K562 (cell line): ENCODE results near the gene RNF222. TPM values are rescaled to one million over a fixed set of nuclear protein-coding genes. Genes with fewer than 3 reads are reported as not detected.
A peak's percentile ranks its signal among the peaks of the same experiment; 100 is the strongest.

Experiments used
- ATAC-seq: fragments of 200-7000 bp; cut with Tn5 transposase; 3 replicates; pipeline ENCODE4 v1.9.1; 2020; ENCODE audit warnings: moderate library complexity
- BruUV-seq: library from RNA; stranded (reverse); fragments of 400-500 nt; replicated peaks from 2 replicates; lab custom pipeline; 2021; lab: Mats Ljungman, UMichigan
- CTCF ChIA-PET: fragments of 300-600 bp; formaldehyde crosslinking; extraction: SDS; loops from one replicate; lab custom pipeline; 2021; ENCODE audit warnings: low intra/inter-chr PET ratio; lab: Yijun Ruan, JAX
- POLR2A ChIA-PET: fragments of 300-600, 350-650 bp; sonication (Branson Sonifier 250); formaldehyde crosslinking; extraction: SDS; loops from one replicate; lab custom pipeline; 2021; ENCODE audit warnings: antibody characterized with exemption, inconsistent platforms; lab: Yijun Ruan, JAX
- DNase-seq, 4 experiments: peaks; one replicate each; pipeline versions ENCODE4 v3.0.0 to v3.0.0-alpha.2; 2011 to 2018; ENCODE audit warnings: low spot score in 3 of 4, mixed read lengths in 3 of 4; ENCODE audit errors: extremely low read depth in 1 of 4
- FAIRE-seq: peaks from 2 replicates; lab custom pipeline; 2011; peaks lifted over from hg19 to GRCh38; lab: Jason Lieb, UNC
- H2AFZ ChIP-seq: 2 replicates; pipeline ENCODE4 v1.6.0; 2011; ENCODE audit warnings: low read depth, low read length, control low read depth, inconsistent platforms
- H3K27ac ChIP-seq: fragments of 200-600 bp; 3 replicates; pipeline ENCODE4 v1.8.0; 2011; ENCODE audit warnings: low read depth, mild to moderate bottlenecking, control low read depth, inconsistent platforms, low read length, moderate library complexity, mixed read lengths; ENCODE audit errors: extremely low read depth
- H3K27me3 ChIP-seq, 2 experiments: fragments of 300-600 bp in 1 of 2; 2 replicates in 1 of 2; 3 replicates in 1 of 2; pipeline versions ENCODE4 v1.6.0 to v1.8.0; 2011; ENCODE audit warnings: inconsistent platforms in 2 of 2, low read length in 2 of 2, mild to moderate bottlenecking in 1 of 2, mixed read lengths in 1 of 2, moderate library complexity in 1 of 2; ENCODE audit not compliant: control insufficient read depth in 2 of 2, insufficient read depth in 2 of 2
- H3K36me3 ChIP-seq: fragments of 300-600 bp; 3 replicates; pipeline ENCODE4 v1.8.0; 2011; ENCODE audit warnings: mild to moderate bottlenecking, low read length, inconsistent platforms; ENCODE audit not compliant: control insufficient read depth, insufficient read depth
- H3K4me1 ChIP-seq, 2 experiments: fragments of 200-600 bp in 1 of 2; replicated peaks in 1 of 2; 2 replicates in 1 of 2; 3 replicates in 1 of 2; pipeline versions ENCODE4 v1.5.1 to v1.8.0; 2011; ENCODE audit warnings: inconsistent platforms in 2 of 2, low read length in 2 of 2, mild to moderate bottlenecking in 1 of 2, mixed read lengths in 1 of 2, moderate library complexity in 1 of 2; ENCODE audit not compliant: control insufficient read depth in 2 of 2, insufficient read depth in 2 of 2
- H3K4me2 ChIP-seq: 2 replicates; pipeline ENCODE4 v1.6.1; 2011; ENCODE audit warnings: low read length, control low read depth, inconsistent platforms, mixed read lengths; ENCODE audit not compliant: insufficient read depth
- H3K4me3 ChIP-seq: fragments of 200-600 bp; sonication (generic), shearing (Covaris generic); 2 replicates; pipeline ENCODE4 v1.5.1; 2016; ENCODE audit warnings: control low read depth, inconsistent platforms
- H3K79me2 ChIP-seq: fragments of 200-600 bp; 3 replicates; pipeline ENCODE4 v1.8.0; 2011; ENCODE audit warnings: low read length, inconsistent platforms; ENCODE audit not compliant: control insufficient read depth, insufficient read depth
- H3K9ac ChIP-seq, 2 experiments: 2 replicates each; pipeline versions ENCODE4 v1.6.0 to v1.6.1; 2011; ENCODE audit warnings: low read depth in 2 of 2, low read length in 2 of 2, control low read depth in 1 of 2, inconsistent platforms in 1 of 2, mild to moderate bottlenecking in 1 of 2, mixed read lengths in 1 of 2; ENCODE audit not compliant: insufficient read depth in 1 of 2
- H3K9me1 ChIP-seq: one replicate; pipeline ENCODE4 v1.6.0; 2011; ENCODE audit warnings: inconsistent platforms, mild to moderate bottlenecking, low read length, moderate library complexity; ENCODE audit not compliant: control insufficient read depth, insufficient read depth
- H3K9me3 ChIP-seq: replicated peaks from 2 replicates; pipeline ENCODE4 v1.5.1; 2011; ENCODE audit warnings: low read depth, low read length, inconsistent platforms; ENCODE audit not compliant: control insufficient read depth, insufficient read depth
- H4K20me1 ChIP-seq: replicated peaks from 2 replicates; pipeline ENCODE4 v1.6.1; 2011; ENCODE audit warnings: low read length, inconsistent platforms, mixed read lengths; ENCODE audit not compliant: control insufficient read depth, insufficient read depth
- AFF1 ChIP-seq, 2 experiments: fragments of 450-650 bp; IDR thresholded peaks; 2 replicates each; pipeline ENCODE4 v1.6.1; 2018; ENCODE audit warnings: mild to moderate bottlenecking in 2 of 2, low read depth in 1 of 2; ENCODE audit not compliant: partially characterized antibody in 2 of 2
- CBX2 ChIP-seq: fragments of 200-600 bp; sonication (generic); IDR thresholded peaks from one replicate; pipeline ENCODE4 v1.6.1; 2012; ENCODE audit warnings: mild to moderate bottlenecking, low read length, inconsistent platforms; ENCODE audit not compliant: insufficient read depth, poor library complexity, severe bottlenecking
- CXXC5 ChIP-seq: fragments of 250-450 bp; sonication (Bioruptor Pico); IDR thresholded peaks from 2 replicates; pipeline ENCODE4 v1.8.0; 2022; ENCODE audit warnings: inconsistent platforms, mild to moderate bottlenecking, moderate library complexity
- E2F6 ChIP-seq, 2 experiments: IDR thresholded peaks; 2 replicates each; pipeline ENCODE4 v1.6.1; 2011; ENCODE audit warnings: borderline replicate concordance in 1 of 2, control low read depth in 1 of 2, low read depth in 1 of 2, low read length in 1 of 2, mild to moderate bottlenecking in 1 of 2, mixed read lengths in 1 of 2, moderate library complexity in 1 of 2; ENCODE audit not compliant: insufficient read depth in 1 of 2, insufficient read length in 1 of 2, poor library complexity in 1 of 2, severe bottlenecking in 1 of 2; ENCODE audit errors: extremely low read depth in 1 of 2
- HMGXB4 ChIP-seq: sonication (generic); formaldehyde crosslinking; IDR thresholded peaks from 2 replicates; pipeline ENCODE4 v1.8.1; 2023; ENCODE audit warnings: mild to moderate bottlenecking, missing genetic modification reagents
- SMAD4 ChIP-seq: fragments of 250-450 bp; sonication (Bioruptor Pico); conservative IDR thresholded peaks from 2 replicates; pipeline ENCODE4 v1.8.0; 2021; ENCODE audit warnings: inconsistent platforms, mild to moderate bottlenecking, moderate library complexity
- STAT5A ChIP-seq: IDR thresholded peaks from 2 replicates; pipeline ENCODE4 v1.6.1; 2012; ENCODE audit warnings: low read length, inconsistent platforms, borderline replicate concordance
- ZNF518B ChIP-seq: fragments of 250-450 bp; sonication (Bioruptor Pico); IDR thresholded peaks from 2 replicates; pipeline ENCODE4 v1.5.0; 2021; ENCODE audit warnings: mild to moderate bottlenecking, moderate library complexity
- ZSCAN32 ChIP-seq: fragments of 450-650 bp; formaldehyde crosslinking; IDR thresholded peaks from 2 replicates; pipeline ENCODE4 v1.4.0; 2020; ENCODE audit warnings: mild to moderate bottlenecking, moderate library complexity
- WGBS: fragments of 100-300 bp; shearing (Covaris generic); methylation state at CpG from one replicate; pipeline ENCODE4 v1.1.6; 2016; ENCODE audit warnings: low coverage, mixed read lengths; ENCODE audit not compliant: insufficient coverage; ENCODE audit errors: missing lambda C conversion rate; 5-methylcytosine and 5-hydroxymethylcytosine counted together
- in situ Hi-C: fragments of 300-500 bp; cut with MboI; formaldehyde crosslinking; loops from 4 replicates; pipeline ENCODE4 v1.15.0; 2018; ENCODE audit warnings: inconsistent platforms, mixed read lengths
- intact Hi-C: fragments of 100-400 bp; cut with micrococcal nuclease; formaldehyde crosslinking; loops from 2 replicates; pipeline ENCODE4 v1.14.2; 2022
- polyA plus RNA-seq, 8 experiments: library from polyadenylated mRNA; depleted of rRNA in 4 of 8; stranded (reverse) in 5 of 8; unstranded in 3 of 8; fragments of >200 nt; fragmentation: Nextera tagmentation in 2 of 8; fragmentation: Illumina TruSeq in 1 of 8; extraction: Ambion mirVana in 2 of 8; extraction: Trizol in 1 of 8; gene quantifications; 2 replicates each; pipeline versions ENCODE4 v1.2.1 to v1.2.3, GENCODE V29; 2011 to 2014; ENCODE audit warnings: inconsistent platforms in 1 of 8, missing spikeins in 1 of 8
- total RNA-seq, 7 experiments: library from RNA; depleted of rRNA in 6 of 7; stranded (reverse); fragments of >200 nt in 6 of 7; fragmentation: Illumina TruSeq in 2 of 7; extraction: Trizol in 2 of 7; gene quantifications; 2 replicates each; pipeline versions ENCODE4 v1.2.1 to v1.2.3, GENCODE V29; 2011 to 2021; ENCODE audit warnings: low replicate concordance in 1 of 7

The RNF222 gene
- total and polyA plus RNA-seq, 9 of the 15 experiments (the other 6 are each of a cell fraction or from before 2014, with no cell fraction given) = not detected

GRCh38 chr17:8384801-8385378 is 12.7 kb downstream of the RNF222 start:
- intact Hi-C loops (loop anchor here (5.0 to 10.0 kb wide), 2 partner anchors 48 to 160 kb away; partner anchors contain the start of gene ODF4), in situ Hi-C loops (loop anchor here (25.0 kb wide), 1 partner anchor 1152 kb away; no protein-coding TSS in a partner anchor)
- POLR2A ChIA-PET = interaction anchor here (0.6 kb wide), 1 partner anchor 52 kb away, joined by 3 read pairs; no protein-coding TSS in a partner anchor
- Histone ChIP-seq H3K9ac (peak overlapping the region; percentile 66 to 81; a peak in 3 of 4 replicates), H2AFZ (peak overlapping the region; percentile 53), H4K20me1 (peaks cover 14% of the 10 kb centered on the region; the same call in 1 of the 2 replicates), H3K4me2 (peak overlapping the region; percentile 85), H3K9me3 (no peaks in the 10 kb centered on the region), H3K36me3 (peaks cover 27% of the 10 kb centered on the region), H3K9me1 (no peaks in the 10 kb centered on the region), H3K79me2 (peaks cover 40% of the 10 kb centered on the region), H3K4me1 (peaks cover 34 to 41% of the 10 kb centered on the region in 2 experiments), H3K27ac (peak overlapping the region; percentile 52), H3K4me3 (no peak overlapping the region), H3K27me3 (no peaks in the 10 kb centered on the region)
- ATAC-seq = no peak
- no peak for FAIRE-seq
- WGBS = 19% methylated on average over 10 of the region's 12 CpGs
- BruUV-seq = no TSS peak
- DNase-seq = peak in 1 of 4 experiments; percentile 46
- CTCF ChIA-PET = no interaction called here
- TF ChIP-seq AFF1 (IDR thresholded peaks at IDR 0.05; ENCODE audit: low read depth in 1 of 2, partially characterized antibody in 2 of 2) (peak in 1 of 2 experiments; percentile 60), ZSCAN32 (no peak), HMGXB4 (CRISPR knock-in tag) (no peak), ZNF518B (CRISPR knock-in tag) (no peak), CBX2 (no peak), STAT5A (peak; percentile 46), SMAD4 (CRISPR knock-in tag) (peak; percentile 54), CXXC5 (CRISPR knock-in tag) (peak; percentile 28; the same call in 1 of the 2 replicates), E2F6 (IDR thresholded peaks at IDR 0.05; ENCODE audit: borderline replicate concordance in 1 of 2, extremely low read depth in 1 of 2, insufficient read depth in 1 of 2, insufficient read length in 1 of 2, low read depth in 1 of 2, low read length in 1 of 2, poor library complexity in 1 of 2, severe bottlenecking in 1 of 2) (peak; percentile 68 to 80)
